Spinal cord (tissue), 10 donors: Measurements from ENCODE around the gene GAMT. TPM values are rescaled to one million over a fixed set of nuclear protein-coding genes. Genes with fewer than 3 reads are reported as not detected.
"Not testable (repeated sequence)": the region's sequence is repeated elsewhere in the genome, so short reads cannot be mapped to it uniquely, and the experiment has no call there.

Experiments
- DNase-seq, 6 donors: peaks; one replicate each; pipeline versions ENCODE4 v3.0.0 to v3.0.0-alpha.2; 2013 to 2015; ENCODE audit warnings: low spot score in 6 of 6, low read depth in 4 of 6
- H3K27ac ChIP-seq: one replicate; pipeline ENCODE4 v1.5.1; 2013; ENCODE audit warnings: low read depth, low read length, control low read depth
- H3K27me3 ChIP-seq: one replicate; pipeline ENCODE4 v1.6.1; 2013; ENCODE audit warnings: low read length; ENCODE audit not compliant: control insufficient read depth, insufficient read depth
- H3K36me3 ChIP-seq: one replicate; pipeline ENCODE4 v1.6.1; 2013; ENCODE audit warnings: low read length; ENCODE audit not compliant: control insufficient read depth, insufficient read depth
- H3K4me1 ChIP-seq: one replicate; pipeline ENCODE4 v1.6.1; 2013; ENCODE audit warnings: low read length; ENCODE audit not compliant: control insufficient read depth, insufficient read depth
- H3K4me3 ChIP-seq: one replicate; pipeline ENCODE4 v1.5.1; 2013; ENCODE audit warnings: low read depth, low read length, control low read depth
- H3K9me3 ChIP-seq: one replicate; pipeline ENCODE4 v1.6.1; 2013; ENCODE audit warnings: low read length; ENCODE audit not compliant: control insufficient read depth, insufficient read depth
- WGBS: methylation state at CpG from one replicate; pipeline ENCODE4 v1.1.5; 2013; ENCODE audit warnings: missing lambda C conversion rate; ENCODE audit not compliant: insufficient coverage; 5-methylcytosine and 5-hydroxymethylcytosine counted together
- polyA plus RNA-seq, 2 donors: library from polyadenylated mRNA; unstranded; fragments of 120-200 nt; gene quantifications; one replicate each; pipeline ENCODE4 v1.2.1, GENCODE V29; 2013; ENCODE audit not compliant: insufficient read length in 2 of 2
- total RNA-seq, 2 donors: library from RNA; depleted of rRNA in 1 of 2; stranded (reverse); fragments of 120-200 nt in 1 of 2; fragments of >200 nt in 1 of 2; gene quantifications; one replicate each; pipeline versions ENCODE4 v1.2.3 to v1.2.4, GENCODE V29; 2013 to 2014
- donor health status: healthy.

The GAMT gene
- total and polyA plus RNA-seq, 4 donors: 15.5 to 81.2 (median 53.6) TPM

GRCh38 chr19:1441677-1442438 is 40.5 kb upstream of the GAMT start:
- Histone ChIP-seq H3K36me3 (peaks cover 48% of the 10 kb centered on the region), H3K27ac (no peak overlapping the region), H3K9me3 (no peaks in the 10 kb centered on the region), H3K4me3 (no peak overlapping the region), H3K27me3 (no peaks in the 10 kb centered on the region), H3K4me1 (peaks cover 43% of the 10 kb centered on the region)
- no peak for DNase-seq
- 82% methylated on average over 17 of the region's 25 CpGs for WGBS

- Histone ChIP-seq H3K4me1 (peaks cover 40% of the 10 kb centered on the region), H3K36me3 (peaks cover 55% of the 10 kb centered on the region), H3K4me3 (no peak overlapping the region), H3K27me3 (no peaks in the 10 kb centered on the region), H3K27ac (no peak overlapping the region), H3K9me3 (no peaks in the 10 kb centered on the region)
- no peak for DNase-seq
- 88% methylated on average over 9 of the region's 9 CpGs for WGBS
These were observed 39.7 kb upstream of the GAMT start for GRCh38 chr19:1441022-1441426.

- Histone ChIP-seq H3K4me1 (peaks cover 35% of the 10 kb centered on the region), H3K9me3 (no peaks in the 10 kb centered on the region), H3K27me3 (no peaks in the 10 kb centered on the region), H3K27ac (no peak overlapping the region), H3K4me3 (no peak overlapping the region), H3K36me3 (peaks cover 61% of the 10 kb centered on the region)
- no peak for DNase-seq
- 86% methylated on average over 13 of the region's 15 CpGs for WGBS
These were observed 39.1 kb upstream of the GAMT start for GRCh38 chr19:1440418-1440801.

GRCh38 chr19:1439525-1440417 is 38.4 kb upstream of the GAMT start:
- 82% methylated on average over 50 of the region's 57 CpGs for WGBS
- H3K27me3 ChIP-seq, H3K27ac ChIP-seq, DNase-seq, H3K9me3 ChIP-seq: not testable (repeated sequence)
- peaks cover 66% of the 10 kb centered on the region for H3K36me3 ChIP-seq
- H3K4me1 ChIP-seq: peaks cover 29% of the 10 kb centered on the region
- peak overlapping the region; percentile 96 for H3K4me3 ChIP-seq

- H3K36me3 ChIP-seq: peaks cover 74% of the 10 kb centered on the region
These were observed 37.6 kb upstream of the GAMT start for GRCh38 chr19:1438933-1439354.

GRCh38 chr19:1438035-1438932 is 36.9 kb upstream of the GAMT start, which contains the start of gene RPS15:
Gene RPS15, plus strand, starts transcription at chr19:1438396. Its CDS starts 30 bp downstream, at chr19:1438426.
- Histone ChIP-seq H3K4me1 (peaks cover 22% of the 10 kb centered on the region), H3K4me3 (peak within 1 kb of the TSS; percentile 96), H3K9me3 (no peaks in the 10 kb centered on the region), H3K27me3 (no peaks in the 10 kb centered on the region), H3K36me3 (peaks cover 74% of the 10 kb centered on the region), H3K27ac (peak within 1 kb of the TSS; percentile 90)
- peak; percentile 86 to 98 (median 93) for DNase-seq
- under 1% methylated on average over 100 of the region's 100 CpGs for WGBS

More at GRCh38 chr19:1438933-1439354, 37.6 kb upstream of the GAMT start:
- WGBS: 0% methylated on average over 22 of the region's 26 CpGs
- Histone ChIP-seq H3K4me3 (peak overlapping the region; percentile 96), H3K4me1 (peaks cover 22% of the 10 kb centered on the region), H3K27ac (peak overlapping the region; percentile 90), H3K9me3 (no peaks in the 10 kb centered on the region), H3K27me3 (no peaks in the 10 kb centered on the region)
- peak in 1 of 6 donors; percentile 28 for DNase-seq

GRCh38 chr19:1437609-1438008 is 36.3 kb upstream of the GAMT start:
- Histone ChIP-seq H3K9me3 (no peaks in the 10 kb centered on the region), H3K27ac (no peak overlapping the region), H3K4me1 (peaks cover 22% of the 10 kb centered on the region), H3K27me3 (no peaks in the 10 kb centered on the region), H3K36me3 (peaks cover 74% of the 10 kb centered on the region), H3K4me3 (no peak overlapping the region)
- 71% methylated on average over 1 of the region's 8 CpGs for WGBS
- no peak for DNase-seq

GRCh38 chr19:1435378-1435989 is 34.1 kb upstream of the GAMT start:
- Histone ChIP-seq H3K4me3 (no peak overlapping the region), H3K4me1 (peaks cover 16% of the 10 kb centered on the region), H3K9me3 (no peaks in the 10 kb centered on the region), H3K36me3 (peaks cover 74% of the 10 kb centered on the region), H3K27ac (no peak overlapping the region), H3K27me3 (no peaks in the 10 kb centered on the region)
- 77% methylated on average over 16 of the region's 21 CpGs for WGBS
- no peak for DNase-seq
